Neural progenitor cell (in vitro differentiated cells): ENCODE results near the gene SRRM2. TPM values are rescaled to one million over a fixed set of nuclear protein-coding genes. Genes with fewer than 3 reads are reported as not detected.
A peak's percentile ranks its signal among the peaks of the same experiment; 100 is the strongest.

Experiments used
- DNase-seq: peaks from one replicate; pipeline ENCODE4 v3.0.0-alpha.2; 2016; ENCODE audit warnings: low spot score
- H2AFZ ChIP-seq: fragments of 200-600 bp; sonication (generic); replicated peaks from 2 replicates; pipeline ENCODE4 v1.6.1; 2016; ENCODE audit warnings: antibody characterized with exemption
- H3F3A ChIP-seq: fragments of 200-600 bp; sonication (generic); 2 replicates; pipeline ENCODE4 v1.6.1; 2016; ENCODE audit warnings: antibody characterized with exemption, low read depth
- H3K27ac ChIP-seq: fragments of 200-600 bp; sonication (generic); 2 replicates; pipeline ENCODE4 v1.5.1; 2016; ENCODE audit warnings: mild to moderate bottlenecking
- H3K27me3 ChIP-seq: fragments of 200-600 bp; sonication (generic); 2 replicates; pipeline ENCODE4 v1.6.1; 2016; ENCODE audit warnings: mild to moderate bottlenecking, moderate library complexity
- H3K36me3 ChIP-seq: fragments of 200-600 bp; sonication (generic); 2 replicates; pipeline ENCODE4 v1.5.1; 2016
- H3K4me1 ChIP-seq: fragments of 200-600 bp; sonication (generic); 2 replicates; pipeline ENCODE4 v1.6.1; 2016; ENCODE audit warnings: mixed run types
- H3K4me2 ChIP-seq: fragments of 200-600 bp; sonication (generic); 2 replicates; pipeline ENCODE4 v1.6.1; 2016
- H3K4me3 ChIP-seq: fragments of 200-600 bp; sonication (generic); 2 replicates; pipeline ENCODE4 v1.5.1; 2016
- H3K79me2 ChIP-seq: fragments of 200-600 bp; sonication (generic); 2 replicates; pipeline ENCODE4 v1.6.1; 2016; ENCODE audit warnings: low read depth
- H3K9ac ChIP-seq: fragments of 200-600 bp; sonication (generic); 2 replicates; pipeline ENCODE4 v1.6.1; 2016
- H3K9me3 ChIP-seq: fragments of 200-600 bp; sonication (generic); 2 replicates; pipeline ENCODE4 v1.5.1; 2016; ENCODE audit warnings: low read depth
- H4K20me1 ChIP-seq: fragments of 200-600 bp; sonication (generic); 2 replicates; pipeline ENCODE4 v1.6.1; 2016; ENCODE audit warnings: low read depth
- H3K27ac Mint-ChIP-seq: 3 replicates; pipeline ENCODE4 v1.8.0; 2021; ENCODE audit warnings: mixed read lengths
- H3K27me3 Mint-ChIP-seq: 2 replicates; pipeline ENCODE4 v1.8.0; 2022; ENCODE audit warnings: low read depth, mild to moderate bottlenecking, inconsistent platforms, moderate library complexity, mixed read lengths; ENCODE audit not compliant: insufficient read depth
- H3K36me3 Mint-ChIP-seq: 3 replicates; pipeline ENCODE4 v1.8.0; 2021; ENCODE audit warnings: mixed read lengths
- H3K4me1 Mint-ChIP-seq: 3 replicates; pipeline ENCODE4 v1.8.0; 2021; ENCODE audit warnings: mixed read lengths
- H3K4me3 Mint-ChIP-seq: 3 replicates; pipeline ENCODE4 v1.8.0; 2021; ENCODE audit warnings: mild to moderate bottlenecking, moderate library complexity, mixed read lengths
- H3K9me3 Mint-ChIP-seq: 3 replicates; pipeline ENCODE4 v1.8.0; 2020; ENCODE audit warnings: mixed read lengths
- EZH2 ChIP-seq: fragments of 200-600 bp; sonication (generic); IDR thresholded peaks from 2 replicates; pipeline ENCODE4 v1.6.1; 2017; ENCODE audit warnings: antibody characterized with exemption, mild to moderate bottlenecking, moderate library complexity
- EZH2phosphoT487 ChIP-seq: fragments of 200-600 bp; sonication (generic); IDR thresholded peaks from 2 replicates; pipeline ENCODE4 v1.6.1; 2017; ENCODE audit warnings: antibody characterized with exemption
- total RNA-seq: library from RNA; depleted of rRNA; stranded (reverse); fragments of >200 nt; gene quantifications from 2 replicates; pipeline ENCODE4 v1.2.3, GENCODE V29; 2015; ENCODE audit warnings: low replicate concordance
- TF ChIP-seq, protein P1 (sequence below): fragments of 200-600 bp; sonication (generic); IDR thresholded peaks from 2 replicates; pipeline ENCODE4 v1.5.1; 2017; ENCODE audit warnings: antibody characterized with exemption, mild to moderate bottlenecking

Gene SRRM2
- total RNA-seq, 1 donor from 2014 or later: 82.3 TPM

DNA sequence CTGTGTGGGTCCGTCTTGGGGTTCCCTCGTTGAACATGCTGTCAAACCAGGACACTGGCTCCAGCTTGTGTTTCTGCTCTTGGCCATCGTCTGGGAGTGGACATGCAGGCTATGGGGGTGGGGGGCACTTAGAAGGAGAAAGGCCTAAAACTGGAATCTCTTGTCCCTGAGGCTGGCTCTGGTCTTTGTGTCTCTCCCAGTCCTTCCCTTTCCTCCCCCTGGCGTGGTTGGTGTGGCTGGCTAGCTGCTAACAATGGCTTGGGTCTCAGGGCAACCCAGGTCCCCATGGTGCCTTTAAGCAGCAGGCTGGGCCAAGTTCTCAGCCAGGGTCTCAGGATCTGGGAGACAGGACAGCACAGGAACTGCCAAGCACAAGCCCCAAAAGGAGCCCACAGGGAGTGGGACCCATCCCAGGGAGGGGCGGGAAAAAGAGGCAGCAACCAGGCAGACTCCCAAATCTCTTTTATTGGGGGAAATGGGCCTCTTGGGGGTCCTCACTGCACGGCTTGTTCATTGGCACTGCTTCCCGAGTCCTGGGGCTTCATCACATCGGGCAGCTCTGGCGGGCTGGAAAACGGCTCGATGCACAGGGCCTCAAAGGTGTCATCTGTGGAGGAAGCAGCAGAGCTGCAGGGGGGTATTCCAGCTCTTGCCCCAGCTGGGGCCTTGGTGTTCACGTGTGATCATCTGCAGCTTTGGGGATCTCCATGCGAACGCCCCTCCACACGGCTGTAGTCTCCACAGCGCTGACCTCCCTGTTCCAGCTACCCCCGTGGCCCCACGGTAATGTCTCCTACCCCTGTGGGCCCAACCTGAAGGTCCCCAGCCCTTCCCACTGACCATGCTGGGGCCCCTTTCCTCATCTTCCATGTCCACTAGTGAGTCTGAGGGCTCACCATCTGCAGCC, 19.3 kb downstream of the SRRM2 start:
- H3K27ac ChIP-seq: peak overlapping the region; percentile 67
- H3K36me3 Mint-ChIP-seq: peaks cover 29% of the 10 kb centered on the region
- no peak overlapping the region for H3K27ac Mint-ChIP-seq
- TF ChIP-seq EZH2phosphoT487 (no peak), EZH2 (no peak)
- TF ChIP-seq, protein P1, sequence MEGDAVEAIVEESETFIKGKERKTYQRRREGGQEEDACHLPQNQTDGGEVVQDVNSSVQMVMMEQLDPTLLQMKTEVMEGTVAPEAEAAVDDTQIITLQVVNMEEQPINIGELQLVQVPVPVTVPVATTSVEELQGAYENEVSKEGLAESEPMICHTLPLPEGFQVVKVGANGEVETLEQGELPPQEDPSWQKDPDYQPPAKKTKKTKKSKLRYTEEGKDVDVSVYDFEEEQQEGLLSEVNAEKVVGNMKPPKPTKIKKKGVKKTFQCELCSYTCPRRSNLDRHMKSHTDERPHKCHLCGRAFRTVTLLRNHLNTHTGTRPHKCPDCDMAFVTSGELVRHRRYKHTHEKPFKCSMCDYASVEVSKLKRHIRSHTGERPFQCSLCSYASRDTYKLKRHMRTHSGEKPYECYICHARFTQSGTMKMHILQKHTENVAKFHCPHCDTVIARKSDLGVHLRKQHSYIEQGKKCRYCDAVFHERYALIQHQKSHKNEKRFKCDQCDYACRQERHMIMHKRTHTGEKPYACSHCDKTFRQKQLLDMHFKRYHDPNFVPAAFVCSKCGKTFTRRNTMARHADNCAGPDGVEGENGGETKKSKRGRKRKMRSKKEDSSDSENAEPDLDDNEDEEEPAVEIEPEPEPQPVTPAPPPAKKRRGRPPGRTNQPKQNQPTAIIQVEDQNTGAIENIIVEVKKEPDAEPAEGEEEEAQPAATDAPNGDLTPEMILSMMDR: no peak
- peaks cover 62% of the 10 kb centered on the region for H3F3A ChIP-seq
- no peaks in the 10 kb centered on the region for H3K9me3 ChIP-seq
- no peaks in the 10 kb centered on the region for H3K9me3 Mint-ChIP-seq
- H3K79me2 ChIP-seq: peaks cover 61% of the 10 kb centered on the region
- no peaks in the 10 kb centered on the region for H3K27me3 ChIP-seq
- peak overlapping the region; percentile 19 for H3K4me3 Mint-ChIP-seq
- H3K4me2 ChIP-seq: no peak overlapping the region
- no peak overlapping the region for H2AFZ ChIP-seq
- no peaks in the 10 kb centered on the region for H3K36me3 ChIP-seq
- H3K9ac ChIP-seq: no peak overlapping the region
- H3K4me3 ChIP-seq: no peak overlapping the region
- H3K4me1 Mint-ChIP-seq: peaks cover 14% of the 10 kb centered on the region
- H3K27me3 Mint-ChIP-seq: peaks cover 5% of the 10 kb centered on the region
- no peak for DNase-seq
- peaks cover 82% of the 10 kb centered on the region for H4K20me1 ChIP-seq
- H3K4me1 ChIP-seq: peaks cover 9% of the 10 kb centered on the region

DNA sequence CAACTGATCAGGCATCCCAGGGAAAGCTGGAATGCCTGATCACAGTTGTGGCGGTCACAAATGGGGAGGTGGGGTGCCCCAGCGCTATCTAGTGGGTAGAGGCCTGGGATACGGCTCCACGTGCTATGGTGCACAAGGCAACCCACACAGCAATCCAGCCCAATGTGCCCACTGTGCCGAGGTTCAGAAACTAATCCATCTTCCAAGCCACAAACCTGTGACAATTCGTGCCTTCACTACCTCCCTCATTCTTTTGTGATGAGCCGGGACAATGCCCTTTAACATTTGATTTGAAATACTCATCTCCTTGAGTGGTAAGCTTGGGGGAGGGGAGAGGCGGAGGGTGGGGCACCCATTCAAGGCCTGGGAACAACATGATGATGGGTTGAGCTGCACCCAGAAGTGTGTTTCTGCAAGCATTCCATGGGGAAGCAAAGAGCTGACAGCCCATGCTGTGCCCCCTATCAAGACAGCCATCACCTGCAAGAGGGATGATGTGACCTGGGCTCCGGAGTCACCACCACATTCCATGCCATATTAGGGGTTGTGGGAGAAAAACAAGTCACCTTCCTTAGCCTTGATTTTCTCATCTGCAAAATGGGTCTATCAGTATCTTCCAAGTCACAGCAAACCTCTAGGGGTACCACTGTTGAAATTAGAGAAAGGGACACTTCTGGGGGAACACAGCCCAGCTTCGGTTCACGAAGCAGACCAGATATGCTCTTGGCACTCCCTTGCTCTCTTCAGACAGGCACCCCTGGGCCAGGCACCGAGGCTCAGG, 20.9 kb downstream of the SRRM2 start:
- Histone ChIP-seq H2AFZ (no peak overlapping the region), H3K27me3 (no peaks in the 10 kb centered on the region), H3K4me2 (no peak overlapping the region), H3K4me1 (peaks cover 12% of the 10 kb centered on the region), H3K79me2 (peaks cover 58% of the 10 kb centered on the region), H3K9me3 (no peaks in the 10 kb centered on the region), H3F3A (peaks cover 52% of the 10 kb centered on the region), H3K4me3 (no peak overlapping the region), H3K36me3 (no peaks in the 10 kb centered on the region), H4K20me1 (peaks cover 66% of the 10 kb centered on the region), H3K9ac (no peak overlapping the region), H3K27ac (peak overlapping the region; percentile 70)
- peaks cover 7% of the 10 kb centered on the region for H3K27me3 Mint-ChIP-seq
- H3K36me3 Mint-ChIP-seq: peaks cover 22% of the 10 kb centered on the region
- peaks cover 21% of the 10 kb centered on the region for H3K4me1 Mint-ChIP-seq
- H3K4me3 Mint-ChIP-seq: peak overlapping the region; percentile 24
- TF ChIP-seq EZH2phosphoT487 (no peak), EZH2 (no peak)
- TF ChIP-seq, protein P1: no peak
- no peak overlapping the region for H3K27ac Mint-ChIP-seq
- no peak for DNase-seq
- no peaks in the 10 kb centered on the region for H3K9me3 Mint-ChIP-seq

DNA sequence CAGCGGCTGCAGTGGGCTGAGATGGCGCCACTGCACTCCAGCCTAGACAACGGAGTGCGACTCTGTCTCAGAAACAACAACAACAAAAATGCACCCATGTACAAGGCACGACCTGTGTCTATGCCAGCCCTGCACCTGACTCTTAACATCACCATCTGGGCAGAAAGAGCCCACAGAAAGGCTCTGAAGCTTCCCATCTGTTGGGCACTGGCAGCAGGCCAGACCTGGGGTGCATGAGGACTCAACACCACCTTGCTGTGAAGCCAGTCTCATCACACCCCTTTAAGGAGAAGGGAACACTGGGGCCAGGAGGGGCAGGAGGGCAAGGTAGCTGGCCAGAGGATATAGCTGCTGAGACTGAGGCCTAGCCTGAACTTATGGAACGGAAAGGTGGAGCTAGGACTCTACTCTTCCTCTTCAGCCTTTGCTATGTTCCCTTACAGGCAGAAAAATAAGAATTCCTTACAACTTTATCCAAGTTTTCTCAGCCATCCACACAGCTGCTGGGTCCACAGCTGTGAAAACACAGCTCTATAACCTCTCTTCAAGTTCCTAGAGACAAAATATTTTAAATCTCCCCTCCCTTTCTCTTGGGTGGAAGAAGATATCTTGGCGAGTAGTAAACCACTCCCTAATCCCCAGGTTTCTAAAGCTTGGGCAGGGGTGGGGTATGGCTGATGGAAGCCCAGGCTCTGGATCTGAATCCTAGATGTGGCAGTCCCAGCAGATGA, 21.9 kb downstream of the SRRM2 start:
- DNase-seq: no peak
- peaks cover 54% of the 10 kb centered on the region for H3F3A ChIP-seq
- TF ChIP-seq EZH2 (no peak), EZH2phosphoT487 (no peak)
- TF ChIP-seq, protein P1: no peak
- H3K36me3 ChIP-seq: no peaks in the 10 kb centered on the region
- Mint-ChIP-seq H3K36me3 (peaks cover 22% of the 10 kb centered on the region), H3K27ac (no peak overlapping the region), H3K4me1 (peaks cover 26% of the 10 kb centered on the region), H3K27me3 (peaks cover 7% of the 10 kb centered on the region), H3K4me3 (peak overlapping the region; percentile 10), H3K9me3 (no peaks in the 10 kb centered on the region)
- H3K4me2 ChIP-seq: no peak overlapping the region
- H3K27me3 ChIP-seq: no peaks in the 10 kb centered on the region
- peaks cover 13% of the 10 kb centered on the region for H3K4me1 ChIP-seq
- no peak overlapping the region for H2AFZ ChIP-seq
- H3K4me3 ChIP-seq: no peak overlapping the region
- no peaks in the 10 kb centered on the region for H3K9me3 ChIP-seq
- peaks cover 57% of the 10 kb centered on the region for H4K20me1 ChIP-seq
- H3K27ac ChIP-seq: no peak overlapping the region
- H3K9ac ChIP-seq: peak overlapping the region; percentile 35
- peaks cover 56% of the 10 kb centered on the region for H3K79me2 ChIP-seq
